IMR-90 (cell line): ENCODE measurements around the gene PTX3. TPM values are rescaled to one million over a fixed set of nuclear protein-coding genes. Genes with fewer than 3 reads are reported as not detected.
A peak's percentile ranks its signal among the peaks of the same experiment; 100 is the strongest.

Experiments used
- ATAC-seq: fragments of 200-7000 bp; cut with Tn5 transposase; 2 replicates; pipeline ENCODE4 v1.9.1; 2020; ENCODE audit warnings: low read depth, mild to moderate bottlenecking, moderate library complexity
- BruUV-seq: library from RNA; stranded (reverse); fragments of 400-500 nt; replicated peaks from 2 replicates; lab custom pipeline; 2021; lab: Mats Ljungman, UMichigan
- CTCF ChIA-PET: fragments of 300-600 bp; formaldehyde crosslinking; extraction: SDS; loops from one replicate; lab custom pipeline; 2021; ENCODE audit warnings: antibody characterized with exemption; lab: Yijun Ruan, JAX
- POLR2A ChIA-PET: fragments of 300-600 bp; sonication (Branson Sonifier 250); formaldehyde crosslinking; loops from one replicate; lab custom pipeline; 2022; ENCODE audit warnings: antibody characterized with exemption; ENCODE audit not compliant: unreplicated experiment; lab: Charles Lee
- DNase-seq: peaks from one replicate; pipeline ENCODE4 v3.0.0; 2013
- H2AFZ ChIP-seq: replicated peaks from 2 replicates; pipeline ENCODE3; 2013; ENCODE audit warnings: low read length, mild to moderate bottlenecking; ENCODE audit not compliant: poor library complexity
- H2AK5ac ChIP-seq: 2 replicates; pipeline ENCODE4 v1.6.1; 2013; ENCODE audit warnings: low read depth, low read length, inconsistent platforms
- H2AK9ac ChIP-seq: replicated peaks from 2 replicates; pipeline ENCODE3; 2013; ENCODE audit warnings: mild to moderate bottlenecking, low read depth, low read length, moderate library complexity; ENCODE audit not compliant: poor library complexity
- H2BK120ac ChIP-seq: 2 replicates; pipeline ENCODE4 v1.6.1; 2013; ENCODE audit warnings: low read depth, low read length, inconsistent platforms
- H2BK15ac ChIP-seq: 3 replicates; pipeline ENCODE4 v1.6.1; 2013; ENCODE audit warnings: low read depth, low read length, inconsistent platforms
- H2BK20ac ChIP-seq: 2 replicates; pipeline ENCODE4 v1.6.1; 2013; ENCODE audit warnings: low read depth, mild to moderate bottlenecking, inconsistent platforms, low read length, moderate library complexity
- H2BK5ac ChIP-seq: 2 replicates; pipeline ENCODE4 v1.6.1; 2013; ENCODE audit warnings: mild to moderate bottlenecking, low read depth, low read length, inconsistent platforms; ENCODE audit not compliant: poor library complexity, severe bottlenecking
- H3K14ac ChIP-seq: replicated peaks from 2 replicates; pipeline ENCODE4 v1.6.1; 2013; ENCODE audit warnings: low read depth, low read length, inconsistent platforms
- H3K18ac ChIP-seq: 2 replicates; pipeline ENCODE4 v1.6.1; 2013; ENCODE audit warnings: low read depth, low read length, control low read depth
- H3K23ac ChIP-seq: 2 replicates; pipeline ENCODE4 v1.6.1; 2013; ENCODE audit warnings: low read depth, low read length, inconsistent platforms
- H3K27ac ChIP-seq: 2 replicates; pipeline ENCODE4 v1.5.1; 2013; ENCODE audit warnings: mild to moderate bottlenecking, control low read depth, low read length; ENCODE audit not compliant: insufficient read depth
- H3K27me3 ChIP-seq: 2 replicates; pipeline ENCODE4 v1.6.1; 2013; ENCODE audit warnings: low read length; ENCODE audit not compliant: control insufficient read depth, insufficient read depth
- H3K36me3 ChIP-seq: 2 replicates; pipeline ENCODE4 v1.6.1; 2013; ENCODE audit warnings: low read length, mixed read lengths; ENCODE audit not compliant: control insufficient read depth, insufficient read depth
- H3K4ac ChIP-seq: 2 replicates; pipeline ENCODE4 v1.6.1; 2013; ENCODE audit warnings: low read depth, low read length, inconsistent platforms
- H3K4me1 ChIP-seq: 2 replicates; pipeline ENCODE4 v1.6.1; 2013; ENCODE audit warnings: low read length, mixed read lengths; ENCODE audit not compliant: control insufficient read depth, insufficient read depth
- H3K4me2 ChIP-seq: 2 replicates; pipeline ENCODE4 v1.6.1; 2013; ENCODE audit warnings: low read depth, mild to moderate bottlenecking, control low read depth, low read length, moderate library complexity
- H3K4me3 ChIP-seq: 2 replicates; pipeline ENCODE4 v1.5.1; 2013; ENCODE audit warnings: low read depth, mild to moderate bottlenecking, control low read depth, low read length, moderate library complexity; ENCODE audit not compliant: insufficient read depth
- H3K56ac ChIP-seq: 2 replicates; pipeline ENCODE4 v1.6.1; 2013; ENCODE audit warnings: low read length, inconsistent platforms; ENCODE audit not compliant: insufficient read depth; ENCODE audit errors: extremely low read depth
- H3K79me1 ChIP-seq, 2 experiments: 2 replicates each; pipeline ENCODE4 v1.6.1; 2013; ENCODE audit warnings: low read length in 2 of 2, inconsistent platforms in 1 of 2, low read depth in 1 of 2
- H3K9ac ChIP-seq: 2 replicates; pipeline ENCODE4 v1.6.1; 2013; ENCODE audit warnings: low read depth, low read length, control low read depth
- H3K9me1 ChIP-seq: 2 replicates; pipeline ENCODE4 v1.6.1; 2013; ENCODE audit warnings: low read length, inconsistent platforms; ENCODE audit not compliant: insufficient read depth
- H3K9me3 ChIP-seq: 2 replicates; pipeline ENCODE4 v1.6.1; 2013; ENCODE audit warnings: low read length; ENCODE audit not compliant: control insufficient read depth, insufficient read depth
- H4K20me1 ChIP-seq: 2 replicates; pipeline ENCODE4 v1.6.1; 2013; ENCODE audit warnings: low read length, inconsistent platforms; ENCODE audit not compliant: insufficient read depth
- H4K5ac ChIP-seq: 2 replicates; pipeline ENCODE4 v1.6.1; 2013; ENCODE audit warnings: mild to moderate bottlenecking, low read depth, low read length, control low read depth
- H4K8ac ChIP-seq, 2 experiments: 2 replicates each; pipeline ENCODE4 v1.6.1; 2013; ENCODE audit warnings: low read depth in 2 of 2, low read length in 2 of 2, control low read depth in 1 of 2, inconsistent platforms in 1 of 2
- H4K91ac ChIP-seq: 2 replicates; pipeline ENCODE4 v1.6.1; 2013; ENCODE audit warnings: low read depth, low read length, inconsistent platforms; ENCODE audit not compliant: insufficient read depth
- BHLHE40 ChIP-seq: fragments of 150-350 bp; IDR thresholded peaks from 2 replicates; pipeline ENCODE4 v1.6.1; 2016; ENCODE audit warnings: mild to moderate bottlenecking, low read depth, low read length
- CTCF ChIP-seq: conservative IDR thresholded peaks from 2 replicates; pipeline ENCODE4 v1.5.1; 2012; ENCODE audit warnings: mild to moderate bottlenecking, low read depth, low read length, improper control_type of control experiment
- ELK1 ChIP-seq: fragments of 150-350 bp; IDR thresholded peaks from 2 replicates; pipeline ENCODE4 v1.6.1; 2016; ENCODE audit warnings: low read depth, mild to moderate bottlenecking, low read length, moderate library complexity, borderline replicate concordance
- FOS ChIP-seq: fragments of 150-350 bp; IDR thresholded peaks from 2 replicates; pipeline ENCODE4 v1.6.1; 2016; ENCODE audit warnings: low read depth, low read length
- MAFK ChIP-seq: IDR thresholded peaks from 2 replicates; pipeline ENCODE4 v1.6.1; 2012; ENCODE audit warnings: low read depth, low read length, improper control_type of control experiment
- MXI1 ChIP-seq: IDR thresholded peaks from 2 replicates; pipeline ENCODE4 v1.6.1; 2012; ENCODE audit warnings: low read depth, mild to moderate bottlenecking, low read length, moderate library complexity, borderline replicate concordance
- RAD21 ChIP-seq: IDR thresholded peaks from 2 replicates; pipeline ENCODE4 v1.6.1; 2012; ENCODE audit warnings: low read length, improper control_type of control experiment
- RCOR1 ChIP-seq: IDR thresholded peaks from 2 replicates; pipeline ENCODE4 v1.6.1; 2012; ENCODE audit warnings: mild to moderate bottlenecking, low read length, improper control_type of control experiment; ENCODE audit not compliant: insufficient replicate concordance
- RFX5 ChIP-seq: IDR thresholded peaks from 2 replicates; pipeline ENCODE4 v1.8.0; 2012; ENCODE audit warnings: low read depth, mild to moderate bottlenecking, low read length, moderate library complexity
- USF2 ChIP-seq: fragments of 150-350 bp; IDR thresholded peaks from 2 replicates; pipeline ENCODE4 v1.6.1; 2017; ENCODE audit warnings: mild to moderate bottlenecking, antibody characterized with exemption, low read length, low read depth
- WGBS, 2 experiments: methylation state at CpG; one replicate each; pipeline versions ENCODE4 v1.1.5 to v1.1.7; 2013; ENCODE audit warnings: missing lambda C conversion rate in 2 of 2; ENCODE audit not compliant: insufficient read length in 1 of 2; ENCODE audit errors: extremely low coverage in 2 of 2; 5-methylcytosine and 5-hydroxymethylcytosine counted together
- dilution Hi-C: fragments of 300-500 bp; cut with HindIII; formaldehyde crosslinking; loops from one replicate; pipeline ENCODE4 v1.14.3; 2018; ENCODE audit warnings: low sequenced_read_pairs; ENCODE audit not compliant: unreplicated experiment
- in situ Hi-C: fragments of 300-500 bp; cut with MboI; formaldehyde crosslinking; loops from 3 replicates; pipeline ENCODE4 v1.14.3; 2019; ENCODE audit warnings: low sequenced_read_pairs, inconsistent platforms, mixed read lengths
- intact Hi-C: fragments of 100-400 bp; cut with micrococcal nuclease; formaldehyde crosslinking; loops from 2 replicates; pipeline ENCODE4 v1.10.0; 2022
- polyA plus RNA-seq, 3 experiments: library from polyadenylated mRNA; depleted of rRNA; stranded (reverse); fragments of >200 nt; gene quantifications; 2 replicates each; pipeline ENCODE4 v1.2.3, GENCODE V29; 2012; ENCODE audit warnings: low replicate concordance in 1 of 3
- total RNA-seq: library from RNA; depleted of rRNA; stranded (reverse); fragments of >200 nt; gene quantifications from 2 replicates; pipeline ENCODE4 v1.2.3, GENCODE V29; 2012

PTX3 gene
- total and polyA plus RNA-seq, 2 of the 4 experiments (the other 2 are of a cell fraction): 97.9 to 135 TPM

- Histone ChIP-seq H3K18ac (peak overlapping the region; percentile 7; the same call in 1 of the 2 replicates), H2BK5ac (peak overlapping the region; percentile 62), H3K14ac (0 out of 2 replicates have a peak overlapping the region, but pooled peaks have one; percentile 32), H3K79me1 (no peaks in the 10 kb centered on the region), H2BK20ac (peak overlapping the region; percentile 44; the same call in 1 of the 2 replicates), H4K20me1 (no peaks in the 10 kb centered on the region), H3K9me3 (no peaks in the 10 kb centered on the region), H3K4me3 (no peak overlapping the region), H3K56ac (no peak overlapping the region), H4K91ac (peak overlapping the region; percentile 22; the same call in 1 of the 2 replicates), H4K5ac (no peak overlapping the region; the same call in 1 of the 2 replicates), H3K27ac (no peak overlapping the region), H3K9ac (no peak overlapping the region), H2BK120ac (peak overlapping the region; percentile 53; the same call in 1 of the 2 replicates), H3K36me3 (no peaks in the 10 kb centered on the region), H4K8ac (peak overlapping the region in 1 of 2 experiments; percentile 55; a peak in 1 of 4 replicates), H3K23ac (no peak overlapping the region), H2AK9ac (peak overlapping the region; percentile 23), H3K4me2 (no peak overlapping the region), H3K9me1 (no peaks in the 10 kb centered on the region), H2AFZ (no peak overlapping the region), H2AK5ac (peak overlapping the region; percentile 80; the same call in 1 of the 2 replicates), H3K4ac (peak overlapping the region; percentile 83), H2BK15ac (peak overlapping the region; percentile 34; the same call in 1 of the 3 replicates), H3K4me1 (peaks cover 11% of the 10 kb centered on the region), H3K27me3 (no peaks in the 10 kb centered on the region)
- no peak for TF ChIP-seq RFX5
- no peak for TF ChIP-seq CTCF
- no peak for TF ChIP-seq RAD21
- no peak for TF ChIP-seq ELK1
- TF ChIP-seq FOS: no peak
- TF ChIP-seq RCOR1: no peak
- TF ChIP-seq USF2: no peak
- no peak for TF ChIP-seq MXI1
- no peak for TF ChIP-seq BHLHE40
- TF ChIP-seq MAFK: no peak
- ChIA-PET CTCF (interaction anchor here (1.3 kb wide), 1 partner anchor 182 kb away, joined by 3 read pairs; no protein-coding TSS in a partner anchor), POLR2A (no interaction called here)
- dilution Hi-C loops (no loop called here), intact Hi-C loops (no loop called here), in situ Hi-C loops (no loop called here)
- peak; percentile 34 for DNase-seq
- 100% methylated on average over 2 of the region's 9 CpGs; no CpG with 5 or more reads in 1 of the 2 experiments for WGBS, 2 experiments
- no peak for ATAC-seq
- no TSS peak for BruUV-seq
These were observed 45.7 kb upstream of the PTX3 start for GRCh38 chr3:157390713-157391515.
